Measurements from ENCODE around the gene SMIM44. TPM values are rescaled to one million over a fixed set of nuclear protein-coding genes. Genes with fewer than 3 reads are reported as not detected.

SMIM44 gene
- total RNA-seq, 1 donor from 2014 or later, result not detected

DNA sequence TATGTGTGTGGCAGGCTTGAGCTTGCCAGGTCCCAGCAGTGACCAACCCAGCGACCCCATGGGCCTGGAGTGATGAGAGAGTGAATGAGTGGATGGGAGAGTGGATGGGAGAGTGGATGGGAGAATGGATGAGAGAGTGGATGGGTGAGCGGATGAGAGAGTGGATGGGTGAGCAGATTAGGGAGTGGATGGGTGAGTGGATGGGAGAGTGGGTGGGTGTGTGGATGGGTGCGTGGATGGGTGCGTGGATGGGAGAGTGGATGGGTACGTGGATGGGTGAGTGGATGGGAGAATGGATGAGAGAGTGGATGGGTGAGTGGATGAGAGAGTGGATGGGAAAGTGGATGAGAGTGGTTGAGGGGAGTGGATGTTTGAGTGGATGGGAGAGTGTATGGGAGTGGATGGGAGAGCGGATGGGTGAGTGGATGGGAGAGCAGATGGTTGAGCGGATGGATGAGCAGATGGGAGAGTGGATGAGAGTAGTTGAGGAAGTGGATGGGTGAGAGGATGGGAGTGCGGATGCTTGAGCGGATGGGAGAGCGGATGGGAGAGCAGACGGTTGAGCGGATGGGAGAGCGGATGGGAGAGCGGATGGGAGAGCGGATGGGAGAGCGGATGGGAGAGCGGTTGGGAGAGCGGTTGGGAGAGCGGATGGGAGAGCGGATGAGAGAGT lies 45.4 kb upstream of the SMIM44 start:
- H3K27ac Mint-ChIP-seq, result no peak overlapping the region
- H3K9me3 Mint-ChIP-seq (ENCODE audit: low read depth), result no peaks in the 10 kb centered on the region
- no peaks in the 10 kb centered on the region for H3K27me3 Mint-ChIP-seq
- H3K4me3 Mint-ChIP-seq (ENCODE audit: low read depth), result no peak overlapping the region
- H3K36me3 Mint-ChIP-seq (ENCODE audit: insufficient read depth), result peaks cover 8% of the 10 kb centered on the region
- no peaks in the 10 kb centered on the region for H3K4me1 Mint-ChIP-seq (ENCODE audit: low read depth)
- TF ChIP-seq, protein P1, sequence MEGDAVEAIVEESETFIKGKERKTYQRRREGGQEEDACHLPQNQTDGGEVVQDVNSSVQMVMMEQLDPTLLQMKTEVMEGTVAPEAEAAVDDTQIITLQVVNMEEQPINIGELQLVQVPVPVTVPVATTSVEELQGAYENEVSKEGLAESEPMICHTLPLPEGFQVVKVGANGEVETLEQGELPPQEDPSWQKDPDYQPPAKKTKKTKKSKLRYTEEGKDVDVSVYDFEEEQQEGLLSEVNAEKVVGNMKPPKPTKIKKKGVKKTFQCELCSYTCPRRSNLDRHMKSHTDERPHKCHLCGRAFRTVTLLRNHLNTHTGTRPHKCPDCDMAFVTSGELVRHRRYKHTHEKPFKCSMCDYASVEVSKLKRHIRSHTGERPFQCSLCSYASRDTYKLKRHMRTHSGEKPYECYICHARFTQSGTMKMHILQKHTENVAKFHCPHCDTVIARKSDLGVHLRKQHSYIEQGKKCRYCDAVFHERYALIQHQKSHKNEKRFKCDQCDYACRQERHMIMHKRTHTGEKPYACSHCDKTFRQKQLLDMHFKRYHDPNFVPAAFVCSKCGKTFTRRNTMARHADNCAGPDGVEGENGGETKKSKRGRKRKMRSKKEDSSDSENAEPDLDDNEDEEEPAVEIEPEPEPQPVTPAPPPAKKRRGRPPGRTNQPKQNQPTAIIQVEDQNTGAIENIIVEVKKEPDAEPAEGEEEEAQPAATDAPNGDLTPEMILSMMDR (IDR thresholded peaks at IDR 0.05; ENCODE audit: unreplicated experiment), result no peak
- no peak for DNase-seq (ENCODE audit: low spot score, unreplicated experiment)

- TF ChIP-seq, protein P1 (IDR thresholded peaks at IDR 0.05; ENCODE audit: unreplicated experiment), result no peak
- Mint-ChIP-seq H3K4me3 (ENCODE audit: low read depth) (no peak overlapping the region), H3K27me3 (no peaks in the 10 kb centered on the region), H3K4me1 (ENCODE audit: low read depth) (no peaks in the 10 kb centered on the region), H3K9me3 (ENCODE audit: low read depth) (no peaks in the 10 kb centered on the region), H3K27ac (no peak overlapping the region), H3K36me3 (ENCODE audit: insufficient read depth) (peaks cover 6% of the 10 kb centered on the region)
- no peak for DNase-seq (ENCODE audit: low spot score, unreplicated experiment)
These were observed 44.8 kb upstream of the SMIM44 start for GRCh38 chr19:3528080-3528479.

DNA sequence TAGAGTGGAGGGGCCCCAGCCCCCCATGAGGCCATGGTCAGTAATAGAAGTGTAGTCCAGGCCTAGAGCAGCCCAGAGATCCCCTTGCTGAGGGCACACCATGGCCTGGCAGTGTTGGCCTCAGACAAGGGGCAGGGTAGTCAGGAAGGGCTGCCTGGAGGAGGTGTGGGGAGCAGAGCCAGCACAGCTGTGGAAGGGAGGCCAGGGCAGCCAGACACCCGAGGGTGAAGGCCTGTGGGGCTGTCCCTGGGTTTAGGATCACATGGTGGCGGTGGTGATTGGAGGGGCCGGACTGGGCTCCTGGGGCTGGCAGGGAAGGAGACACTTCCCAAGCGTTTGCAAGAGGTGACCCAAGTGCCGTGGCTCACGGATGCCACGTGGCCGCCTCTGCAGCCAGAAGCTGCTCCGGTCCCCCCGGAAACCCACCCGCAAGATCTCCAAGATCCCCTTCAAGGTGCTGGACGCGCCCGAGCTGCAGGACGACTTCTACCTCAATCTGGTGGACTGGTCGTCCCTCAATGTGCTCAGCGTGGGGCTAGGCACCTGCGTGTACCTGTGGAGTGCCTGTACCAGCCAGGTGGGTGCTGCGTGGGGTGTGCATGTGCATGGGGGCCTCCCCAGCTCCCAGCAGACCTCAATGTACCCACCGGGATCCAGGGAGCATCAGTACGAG lies 44.1 kb upstream of the SMIM44 start:
- Mint-ChIP-seq H3K4me3 (ENCODE audit: low read depth) (no peak overlapping the region), H3K27me3 (no peaks in the 10 kb centered on the region), H3K4me1 (ENCODE audit: low read depth) (no peaks in the 10 kb centered on the region), H3K9me3 (ENCODE audit: low read depth) (no peaks in the 10 kb centered on the region), H3K36me3 (ENCODE audit: insufficient read depth) (peaks cover 5% of the 10 kb centered on the region), H3K27ac (no peak overlapping the region)
- DNase-seq (ENCODE audit: low spot score, unreplicated experiment), result no peak
- TF ChIP-seq, protein P1 (IDR thresholded peaks at IDR 0.05; ENCODE audit: unreplicated experiment), result no peak

DNA sequence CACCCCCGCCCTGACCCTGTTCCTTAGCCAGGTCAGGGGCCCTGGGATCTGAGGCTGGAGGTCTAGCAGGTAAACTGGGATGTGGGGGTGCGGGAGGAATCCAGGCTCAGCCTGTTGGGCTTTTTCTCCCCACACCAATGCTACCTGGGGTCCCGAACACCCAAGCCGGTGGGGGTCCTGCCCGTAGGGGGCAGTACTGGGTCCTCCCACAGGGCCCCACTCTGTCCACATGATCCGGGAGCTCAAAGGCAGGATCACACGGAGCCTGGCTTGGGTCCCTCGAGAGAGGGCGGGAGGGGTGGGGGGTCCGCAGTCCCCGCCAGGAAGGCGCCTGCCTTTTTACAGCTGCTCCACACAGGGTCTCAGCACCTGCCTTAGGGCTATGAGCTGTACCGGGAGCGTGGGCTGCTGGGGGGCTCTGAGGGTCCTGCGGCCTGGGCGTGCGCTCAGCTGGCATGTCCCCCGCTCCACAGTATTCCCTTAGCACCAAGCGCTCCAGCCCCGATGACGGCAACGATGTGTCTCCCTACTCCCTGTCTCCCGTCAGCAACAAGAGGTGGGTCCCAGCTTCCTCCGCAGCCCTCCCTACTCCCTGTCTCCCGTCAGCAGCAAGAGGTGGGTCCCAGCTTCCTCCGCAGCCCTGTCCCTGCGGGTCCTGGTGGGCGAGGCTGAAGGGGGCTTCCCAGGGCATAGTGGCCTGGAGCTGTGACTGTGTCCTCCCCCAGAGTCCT lies 43.4 kb upstream of the SMIM44 start:
- H3K27me3 Mint-ChIP-seq, result no peaks in the 10 kb centered on the region
- no peaks in the 10 kb centered on the region for H3K9me3 Mint-ChIP-seq (ENCODE audit: low read depth)
- TF ChIP-seq, protein P1 (IDR thresholded peaks at IDR 0.05; ENCODE audit: unreplicated experiment), result peak; percentile 34
- H3K36me3 Mint-ChIP-seq (ENCODE audit: insufficient read depth), result peaks cover 5% of the 10 kb centered on the region
- H3K27ac Mint-ChIP-seq, result no peak overlapping the region
- H3K4me3 Mint-ChIP-seq (ENCODE audit: low read depth), result no peak overlapping the region
- no peak for DNase-seq (ENCODE audit: low spot score, unreplicated experiment)
- H3K4me1 Mint-ChIP-seq (ENCODE audit: low read depth), result no peaks in the 10 kb centered on the region

DNA sequence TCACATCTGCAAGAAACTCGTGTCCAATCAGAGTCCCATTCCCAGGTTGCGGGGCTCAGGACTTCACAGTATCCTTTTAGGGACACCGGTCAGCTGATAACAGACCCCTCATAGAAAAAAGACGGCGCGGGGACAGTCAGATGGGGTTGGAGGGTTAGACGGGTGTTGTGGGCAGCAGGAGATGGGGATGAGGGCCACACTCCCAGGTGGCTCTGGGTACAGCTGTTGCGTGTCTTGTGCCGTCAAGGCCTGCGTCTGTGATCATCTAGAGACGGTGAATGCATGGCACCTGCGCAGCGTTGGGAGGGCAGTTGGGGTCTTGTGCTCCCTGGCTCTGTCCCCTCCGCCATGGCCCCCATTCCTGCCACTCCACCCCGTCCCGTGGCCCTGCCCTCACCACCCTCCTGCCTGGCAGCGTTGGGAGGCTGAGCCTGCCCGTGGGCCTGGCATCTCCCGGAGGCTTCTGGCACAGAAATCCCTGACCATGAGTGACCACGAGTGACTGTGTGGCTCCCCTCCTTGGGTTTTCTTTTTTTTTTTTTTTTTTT lies 41.7 kb upstream of the SMIM44 start:
- Mint-ChIP-seq H3K4me3 (ENCODE audit: low read depth) (no peak overlapping the region), H3K9me3 (ENCODE audit: low read depth) (no peaks in the 10 kb centered on the region), H3K27ac (no peak overlapping the region), H3K36me3 (ENCODE audit: insufficient read depth) (peaks cover 8% of the 10 kb centered on the region), H3K4me1 (ENCODE audit: low read depth) (peaks cover 1% of the 10 kb centered on the region), H3K27me3 (no peaks in the 10 kb centered on the region)
- TF ChIP-seq, protein P1 (IDR thresholded peaks at IDR 0.05; ENCODE audit: unreplicated experiment), result no peak
- no peak for DNase-seq (ENCODE audit: low spot score, unreplicated experiment)

Data from progenitor cell of endocrine pancreas (in vitro differentiated cells).